ENCODE results near the gene SPRYD7. TPM values are rescaled to one million over a fixed set of nuclear protein-coding genes. Genes with fewer than 3 reads are reported as not detected.
A peak's percentile ranks its signal among the peaks of the same experiment; 100 is the strongest.

Gene SPRYD7
- polyA plus RNA-seq, 1 donor (not counting 4 experiments of a cell fraction or from before 2014, with no cell fraction given): 11.3 TPM

- H3K4me1 ChIP-seq (ENCODE audit: control insufficient read depth, extremely low read depth, insufficient read depth, low read length): no peaks in the 10 kb centered on the region
- no peaks in the 10 kb centered on the region for H3K79me2 ChIP-seq (ENCODE audit: control insufficient read depth, insufficient read depth, low read length)
- H4K20me1 ChIP-seq (ENCODE audit: control insufficient read depth, extremely low read depth, insufficient read depth, low read length): no peaks in the 10 kb centered on the region
- no peak overlapping the region for H3K27ac ChIP-seq (ENCODE audit: control insufficient read depth, insufficient read depth, low read length)
- H3K4me3 ChIP-seq (ENCODE audit: control insufficient read depth in 2 of 3, extremely low read depth in 1 of 3, insufficient read depth in 2 of 3, low read depth in 1 of 3, low read length in 3 of 3): no peak overlapping the region
- H3K4me2 ChIP-seq (ENCODE audit: control insufficient read depth, extremely low read depth, insufficient read depth, low read depth, low read length): no peak overlapping the region
- dilution Hi-C loops (cut with MboI; ENCODE audit: extremely low pct_ligation_motif_present, low sequenced_read_pairs): no loop called here
- H3K9ac ChIP-seq (ENCODE audit: control insufficient read depth, extremely low read depth, insufficient read depth, low read length): no peak overlapping the region
- no peak for DNase-seq (ENCODE audit: low read depth, low spot score)
- H3K36me3 ChIP-seq (ENCODE audit: control insufficient read depth in 2 of 2, extremely low read depth in 1 of 2, insufficient read depth in 2 of 2, low read length in 2 of 2): no peaks in the 10 kb centered on the region
- TF ChIP-seq CTCF (optimal IDR thresholded peaks at IDR 0.05 in 1 of 3, IDR thresholded peaks at IDR 0.05 in 1 of 3, conservative IDR thresholded peaks at IDR 0.05 in 1 of 3; ENCODE audit: extremely low read depth in 1 of 3, insufficient read depth in 2 of 3, low read length in 3 of 3): no peak
- TF ChIP-seq EZH2 (IDR thresholded peaks at IDR 0.05; ENCODE audit: low read length): no peak
- H2AFZ ChIP-seq (ENCODE audit: control insufficient read depth, low read length): no peak overlapping the region
- H3K9me1 ChIP-seq (ENCODE audit: control insufficient read depth, extremely low read depth, insufficient read depth, low read length): no peaks in the 10 kb centered on the region
- H3K27me3 ChIP-seq (ENCODE audit: control insufficient read depth, extremely low read depth, insufficient read depth, low read length): no peaks in the 10 kb centered on the region
- FAIRE-seq: no peak
- peaks cover 4% of the 10 kb centered on the region for H3K9me3 ChIP-seq (ENCODE audit: control insufficient read depth, low read depth, low read length)
These were observed 61.7 kb downstream of the SPRYD7 start for GRCh38 chr13:49874430-49874829.

DNA sequence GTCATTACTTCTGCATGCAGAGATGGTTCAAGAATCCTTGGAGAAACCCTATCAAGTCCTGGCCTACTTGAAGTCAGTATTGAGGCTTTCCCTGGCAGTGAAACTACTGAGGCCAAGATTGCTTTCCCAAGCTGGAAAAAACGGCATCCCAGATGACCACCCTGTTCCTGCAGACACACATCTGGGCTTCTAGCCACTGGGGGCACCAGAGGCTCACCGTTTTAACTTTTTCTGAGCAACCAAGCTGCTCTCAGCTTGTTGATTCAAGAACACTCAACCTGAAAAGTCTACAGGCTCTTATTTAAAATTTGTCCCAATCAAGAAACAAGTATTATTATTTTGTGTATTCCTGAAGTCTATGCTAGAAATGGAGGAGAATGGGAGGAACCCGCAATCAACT is 66.6 kb downstream of the SPRYD7 start:
- Histone ChIP-seq H3K4me2 (ENCODE audit: control insufficient read depth, extremely low read depth, insufficient read depth, low read depth, low read length) (no peak overlapping the region), H3K4me1 (ENCODE audit: control insufficient read depth, extremely low read depth, insufficient read depth, low read length) (no peaks in the 10 kb centered on the region), H3K9me3 (ENCODE audit: control insufficient read depth, low read depth, low read length) (no peaks in the 10 kb centered on the region), H3K9me1 (ENCODE audit: control insufficient read depth, extremely low read depth, insufficient read depth, low read length) (no peaks in the 10 kb centered on the region), H4K20me1 (ENCODE audit: control insufficient read depth, extremely low read depth, insufficient read depth, low read length) (no peaks in the 10 kb centered on the region), H3K36me3 (ENCODE audit: control insufficient read depth in 2 of 2, extremely low read depth in 1 of 2, insufficient read depth in 2 of 2, low read length in 2 of 2) (no peaks in the 10 kb centered on the region), H3K4me3 (ENCODE audit: control insufficient read depth in 2 of 3, extremely low read depth in 1 of 3, insufficient read depth in 2 of 3, low read depth in 1 of 3, low read length in 3 of 3) (no peak overlapping the region), H2AFZ (ENCODE audit: control insufficient read depth, low read length) (no peak overlapping the region), H3K9ac (ENCODE audit: control insufficient read depth, extremely low read depth, insufficient read depth, low read length) (no peak overlapping the region), H3K27me3 (ENCODE audit: control insufficient read depth, extremely low read depth, insufficient read depth, low read length) (no peaks in the 10 kb centered on the region), H3K27ac (ENCODE audit: control insufficient read depth, insufficient read depth, low read length) (no peak overlapping the region), H3K79me2 (ENCODE audit: control insufficient read depth, insufficient read depth, low read length) (no peaks in the 10 kb centered on the region)
- dilution Hi-C loops (cut with MboI; ENCODE audit: extremely low pct_ligation_motif_present, low sequenced_read_pairs): no loop called here
- TF ChIP-seq EZH2 (IDR thresholded peaks at IDR 0.05; ENCODE audit: low read length) (no peak), CTCF (optimal IDR thresholded peaks at IDR 0.05 in 1 of 3, IDR thresholded peaks at IDR 0.05 in 1 of 3, conservative IDR thresholded peaks at IDR 0.05 in 1 of 3; ENCODE audit: extremely low read depth in 1 of 3, insufficient read depth in 2 of 3, low read length in 3 of 3) (peak; percentile 21 to 34 (median 30))
- no peak for DNase-seq (ENCODE audit: low read depth, low spot score)
- no peak for FAIRE-seq

Data from keratinocyte (primary cell).